BE2C (cell line): ENCODE results near the gene MTERF4.

Source experiments
- DNase-seq: peaks from one replicate; pipeline ENCODE4 v3.0.0-alpha.2; 2020
- H3K27me3 ChIP-seq: fragments of 250-450 bp; sonication (Bioruptor Pico); 2 replicates; pipeline ENCODE4 v1.5.1; 2020; ENCODE audit warnings: mild to moderate bottlenecking
- H3K36me3 ChIP-seq: fragments of 250-450 bp; sonication (Bioruptor Pico); 2 replicates; pipeline ENCODE4 v1.5.1; 2020; ENCODE audit warnings: mild to moderate bottlenecking
- H3K4me1 ChIP-seq: fragments of 250-450 bp; sonication (Bioruptor Pico); 2 replicates; pipeline ENCODE4 v1.5.1; 2020
- H3K4me3 ChIP-seq: 2 replicates; pipeline ENCODE4 v1.5.1; 2011; ENCODE audit warnings: low read depth, low read length
- H3K9me3 ChIP-seq: fragments of 250-450 bp; sonication (Bioruptor Pico); 2 replicates; pipeline ENCODE4 v1.5.1; 2020
- TF ChIP-seq, protein P1 (sequence below): IDR thresholded peaks from 2 replicates; pipeline ENCODE4 v1.5.1; 2012; ENCODE audit warnings: mild to moderate bottlenecking, low read depth, low read length

The MTERF4 gene

DNA sequence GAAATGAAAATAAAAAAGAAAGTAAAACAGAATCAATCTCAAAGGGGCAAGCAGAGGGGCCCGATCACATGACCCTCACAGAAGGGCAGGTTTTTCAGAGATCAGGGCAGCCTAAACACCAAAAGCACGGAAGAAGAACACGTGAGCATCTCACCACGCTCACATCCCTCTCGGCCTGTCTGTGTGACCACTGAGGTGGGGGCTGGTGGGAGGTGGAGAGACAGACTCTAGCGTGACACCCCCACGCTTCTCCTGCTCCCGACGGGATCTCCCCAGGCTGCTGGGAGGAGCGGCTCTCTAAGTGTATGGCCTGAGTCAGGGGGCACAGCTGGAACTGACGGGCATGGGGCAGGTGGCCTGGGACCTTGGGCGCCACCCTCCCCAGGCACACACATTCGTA lies 23.5 kb upstream of the MTERF4 start:
- H3K4me3 ChIP-seq, result no peak overlapping the region
- peaks cover 20% of the 10 kb centered on the region for H3K36me3 ChIP-seq
- no peaks in the 10 kb centered on the region for H3K9me3 ChIP-seq
- H3K4me1 ChIP-seq, result no peaks in the 10 kb centered on the region
- DNase-seq, result no peak
- TF ChIP-seq, protein P1, sequence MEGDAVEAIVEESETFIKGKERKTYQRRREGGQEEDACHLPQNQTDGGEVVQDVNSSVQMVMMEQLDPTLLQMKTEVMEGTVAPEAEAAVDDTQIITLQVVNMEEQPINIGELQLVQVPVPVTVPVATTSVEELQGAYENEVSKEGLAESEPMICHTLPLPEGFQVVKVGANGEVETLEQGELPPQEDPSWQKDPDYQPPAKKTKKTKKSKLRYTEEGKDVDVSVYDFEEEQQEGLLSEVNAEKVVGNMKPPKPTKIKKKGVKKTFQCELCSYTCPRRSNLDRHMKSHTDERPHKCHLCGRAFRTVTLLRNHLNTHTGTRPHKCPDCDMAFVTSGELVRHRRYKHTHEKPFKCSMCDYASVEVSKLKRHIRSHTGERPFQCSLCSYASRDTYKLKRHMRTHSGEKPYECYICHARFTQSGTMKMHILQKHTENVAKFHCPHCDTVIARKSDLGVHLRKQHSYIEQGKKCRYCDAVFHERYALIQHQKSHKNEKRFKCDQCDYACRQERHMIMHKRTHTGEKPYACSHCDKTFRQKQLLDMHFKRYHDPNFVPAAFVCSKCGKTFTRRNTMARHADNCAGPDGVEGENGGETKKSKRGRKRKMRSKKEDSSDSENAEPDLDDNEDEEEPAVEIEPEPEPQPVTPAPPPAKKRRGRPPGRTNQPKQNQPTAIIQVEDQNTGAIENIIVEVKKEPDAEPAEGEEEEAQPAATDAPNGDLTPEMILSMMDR, result no peak
- no peaks in the 10 kb centered on the region for H3K27me3 ChIP-seq

DNA sequence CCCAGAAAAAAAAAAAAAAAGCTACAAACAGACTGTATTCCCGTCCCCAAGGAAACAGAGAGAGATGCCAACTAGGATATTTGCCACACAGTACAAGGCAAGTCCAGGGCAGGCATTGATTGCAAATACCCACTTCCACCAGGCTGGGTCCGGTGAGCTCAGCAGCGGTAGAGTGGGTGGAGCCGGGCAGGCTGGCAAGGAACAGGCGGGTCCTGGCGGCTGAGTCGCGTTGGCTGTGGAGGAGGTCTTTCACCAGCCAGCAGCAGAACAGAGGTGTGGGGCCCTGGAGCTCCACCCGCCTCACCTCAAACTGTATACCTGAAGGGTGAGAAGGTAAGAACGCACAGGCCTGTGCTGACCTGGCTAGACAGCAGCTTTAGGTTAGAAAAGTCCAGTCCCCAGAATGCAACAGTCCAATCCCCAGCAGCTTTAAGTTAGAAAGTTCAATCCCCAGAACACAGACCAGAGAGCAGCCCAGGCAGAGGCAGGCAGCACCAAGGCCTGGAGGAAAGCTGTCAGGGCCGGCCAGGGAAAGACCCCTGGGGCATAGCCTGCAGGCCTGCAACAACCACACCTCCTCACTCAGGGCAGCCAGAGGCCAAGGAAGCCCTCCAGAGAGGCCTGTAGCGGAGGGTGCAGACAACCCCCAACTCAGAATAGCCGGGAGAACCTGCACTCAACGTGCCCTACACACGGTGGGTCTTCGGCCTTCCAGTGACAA lies 21.9 kb upstream of the MTERF4 start:
- Histone ChIP-seq H3K4me1 (no peaks in the 10 kb centered on the region), H3K9me3 (no peaks in the 10 kb centered on the region), H3K27me3 (no peaks in the 10 kb centered on the region), H3K36me3 (peaks cover 25% of the 10 kb centered on the region), H3K4me3 (no peak overlapping the region)
- DNase-seq, result no peak
- TF ChIP-seq, protein P1, result no peak

DNA sequence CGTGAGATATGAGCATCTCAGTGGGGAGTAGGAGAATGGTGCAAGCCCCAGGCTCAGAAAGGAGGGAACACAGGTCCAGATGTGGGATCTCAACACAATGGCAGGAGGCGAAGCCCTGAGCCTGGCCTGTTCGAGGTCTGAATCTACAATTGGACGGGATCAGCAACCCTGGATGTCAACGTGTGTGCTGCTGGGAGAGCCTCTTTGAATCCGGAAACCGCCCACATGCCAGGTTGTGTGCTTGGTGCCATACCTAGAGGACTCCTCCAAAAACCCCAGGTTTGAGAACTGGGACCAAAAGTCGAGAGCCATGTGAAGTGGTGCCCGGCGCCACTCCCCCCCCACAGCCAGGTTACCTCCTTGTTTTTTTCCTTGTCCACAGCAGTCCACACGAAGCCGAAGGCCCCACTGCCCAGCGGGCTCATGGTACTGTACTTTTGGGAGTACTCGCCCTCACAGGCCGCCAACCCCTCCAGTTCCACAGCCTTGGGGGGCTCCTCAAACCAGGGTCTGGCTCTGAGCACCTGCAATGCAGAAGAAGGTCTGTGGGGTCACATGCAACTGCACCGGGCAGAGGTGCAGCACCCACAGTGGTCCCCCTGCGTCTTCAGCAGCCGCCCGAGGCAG lies 20.4 kb upstream of the MTERF4 start:
- TF ChIP-seq, protein P1, result no peak
- Histone ChIP-seq H3K36me3 (peaks cover 25% of the 10 kb centered on the region), H3K27me3 (no peaks in the 10 kb centered on the region), H3K4me1 (no peaks in the 10 kb centered on the region), H3K9me3 (no peaks in the 10 kb centered on the region), H3K4me3 (no peak overlapping the region)
- no peak for DNase-seq

DNA sequence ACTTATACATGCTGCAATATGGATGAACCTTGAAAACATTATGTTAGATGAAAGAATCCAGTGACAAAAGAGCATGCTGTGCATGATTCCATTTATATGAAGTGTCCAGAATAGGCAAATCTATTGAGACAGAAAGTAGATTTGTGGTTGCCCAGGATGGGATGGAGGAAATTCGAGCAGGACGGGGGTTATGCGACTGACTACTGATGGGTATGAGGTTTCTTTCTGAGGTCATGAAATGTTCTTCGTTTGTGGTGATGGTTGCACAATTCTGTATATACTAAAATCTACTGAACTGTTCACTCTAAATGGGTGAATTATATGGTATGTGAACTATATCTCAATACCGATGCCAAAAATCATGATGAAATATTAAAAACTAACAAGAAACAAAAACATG lies 18.9 kb upstream of the MTERF4 start:
- no peak for DNase-seq
- TF ChIP-seq, protein P1, result no peak

DNA sequence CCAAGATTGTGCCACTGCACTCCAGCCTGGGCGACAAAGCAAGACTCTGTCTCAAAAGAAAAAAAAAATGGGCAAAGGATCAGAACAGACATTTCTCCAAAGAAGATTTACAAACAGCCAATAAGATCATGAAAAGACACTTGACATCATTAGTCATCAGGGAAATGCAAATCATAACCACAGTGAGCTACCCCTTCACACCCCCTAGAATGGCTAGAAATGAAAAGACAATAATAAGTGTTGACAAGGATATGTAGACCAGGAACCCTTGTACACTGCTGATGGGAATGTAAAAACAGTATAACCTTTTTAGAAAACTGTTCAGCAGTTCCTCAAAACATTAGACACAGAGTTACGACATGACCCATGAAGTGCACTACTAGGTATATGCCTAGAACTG lies 18.4 kb upstream of the MTERF4 start:
- no peak overlapping the region for H3K4me3 ChIP-seq
- peaks cover 19% of the 10 kb centered on the region for H3K36me3 ChIP-seq
- H3K9me3 ChIP-seq, result no peaks in the 10 kb centered on the region
- no peak for DNase-seq
- TF ChIP-seq, protein P1, result no peak
- no peaks in the 10 kb centered on the region for H3K27me3 ChIP-seq
- no peaks in the 10 kb centered on the region for H3K4me1 ChIP-seq

More for the DNA sequence above, 18.9 kb upstream of the MTERF4 start:
- Histone ChIP-seq H3K4me1 (no peaks in the 10 kb centered on the region), H3K9me3 (no peaks in the 10 kb centered on the region), H3K36me3 (peaks cover 19% of the 10 kb centered on the region), H3K27me3 (no peaks in the 10 kb centered on the region), H3K4me3 (no peak overlapping the region)
